Immature natural killer cell (primary cell): ENCODE data around the gene PDSS2. TPM values are rescaled to one million over a fixed set of nuclear protein-coding genes. Genes with fewer than 3 reads are reported as not detected.
A peak's percentile ranks its signal among the peaks of the same experiment; 100 is the strongest.

Source experiments
- DNase-seq, 3 donors: peaks; one replicate each; pipeline ENCODE4 v3.0.0; 2022; ENCODE audit warnings: mixed read lengths in 1 of 3
- H3K27ac Mint-ChIP-seq, 6 donors: one replicate each; pipeline ENCODE4 v1.8.0; 2020; ENCODE audit warnings: mixed read lengths in 6 of 6, mild to moderate bottlenecking in 5 of 6, inconsistent platforms in 4 of 6, moderate library complexity in 3 of 6
- H3K27me3 Mint-ChIP-seq, 3 donors: one replicate each; pipeline ENCODE4 v1.8.0; 2020 to 2021; ENCODE audit warnings: low read depth in 3 of 3, mild to moderate bottlenecking in 3 of 3, mixed read lengths in 3 of 3, moderate library complexity in 3 of 3, inconsistent platforms in 1 of 3
- H3K36me3 Mint-ChIP-seq, 3 donors: one replicate each; pipeline ENCODE4 v1.8.0; 2020; ENCODE audit warnings: mixed read lengths in 3 of 3, inconsistent platforms in 2 of 3, mild to moderate bottlenecking in 2 of 3
- H3K4me1 Mint-ChIP-seq, 2 donors: one replicate each; pipeline ENCODE4 v1.8.0; 2020; ENCODE audit warnings: inconsistent platforms in 2 of 2, mild to moderate bottlenecking in 2 of 2, mixed read lengths in 2 of 2, moderate library complexity in 1 of 2
- H3K4me3 Mint-ChIP-seq, 5 donors: one replicate each; pipeline ENCODE4 v1.8.0; 2020; ENCODE audit warnings: mild to moderate bottlenecking in 5 of 5, mixed read lengths in 5 of 5, inconsistent platforms in 3 of 5, moderate library complexity in 3 of 5
- H3K9me3 Mint-ChIP-seq, 6 donors: one replicate each; pipeline ENCODE4 v1.8.0; 2020; ENCODE audit warnings: mild to moderate bottlenecking in 6 of 6, mixed read lengths in 6 of 6, inconsistent platforms in 4 of 6, moderate library complexity in 3 of 6
- polyA plus RNA-seq, 3 donors: library from polyadenylated mRNA; unstranded; fragments of 300-500 nt; fragmentation: Illumina TruSeq; gene quantifications; one replicate each; pipeline ENCODE4 v1.2.3, GENCODE V29; 2021

The PDSS2 gene, protein sequence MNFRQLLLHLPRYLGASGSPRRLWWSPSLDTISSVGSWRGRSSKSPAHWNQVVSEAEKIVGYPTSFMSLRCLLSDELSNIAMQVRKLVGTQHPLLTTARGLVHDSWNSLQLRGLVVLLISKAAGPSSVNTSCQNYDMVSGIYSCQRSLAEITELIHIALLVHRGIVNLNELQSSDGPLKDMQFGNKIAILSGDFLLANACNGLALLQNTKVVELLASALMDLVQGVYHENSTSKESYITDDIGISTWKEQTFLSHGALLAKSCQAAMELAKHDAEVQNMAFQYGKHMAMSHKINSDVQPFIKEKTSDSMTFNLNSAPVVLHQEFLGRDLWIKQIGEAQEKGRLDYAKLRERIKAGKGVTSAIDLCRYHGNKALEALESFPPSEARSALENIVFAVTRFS
- 10 to 100 TPM; 10.2 to 11.5 (median 11.0) TPM for polyA plus RNA-seq

DNA sequence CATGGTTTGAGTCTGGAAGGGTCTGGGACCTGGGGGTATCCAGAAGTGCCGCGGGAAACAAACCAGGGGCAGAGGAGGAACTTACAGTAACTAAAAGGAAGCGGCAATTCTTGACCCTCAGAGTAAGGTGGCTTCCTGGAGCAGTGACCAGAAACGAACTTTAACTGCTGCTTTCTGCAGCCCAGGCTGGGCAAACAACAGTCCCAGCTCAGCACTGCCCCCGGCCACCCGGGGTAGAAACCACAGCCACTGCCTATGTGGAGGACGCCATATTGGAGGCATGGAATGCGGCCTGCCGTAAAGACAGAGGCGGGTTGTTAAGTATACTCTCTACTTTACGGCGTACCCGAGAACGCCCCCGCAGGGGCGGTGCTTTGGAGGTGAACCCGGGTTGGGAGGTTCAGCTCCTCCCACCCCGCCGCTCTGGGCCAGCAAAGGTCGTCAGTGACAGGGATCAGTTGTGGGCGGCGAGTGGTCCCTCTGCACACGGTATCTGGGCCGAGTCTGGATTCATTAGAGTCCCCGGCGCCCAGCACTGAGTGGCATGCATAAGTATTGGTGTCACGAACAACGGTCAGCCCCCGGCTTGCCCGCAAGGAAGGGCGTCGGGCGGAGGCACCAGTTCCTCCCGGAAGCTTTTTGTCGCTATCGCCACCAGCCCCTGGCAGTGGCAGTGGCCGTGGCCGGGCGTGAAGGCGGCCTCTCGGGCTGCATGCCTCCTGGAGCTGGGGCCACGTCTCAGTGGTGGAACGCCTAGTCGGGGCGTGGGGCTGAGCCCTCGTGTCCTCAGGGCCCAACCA, at the start of gene PDSS2:
PDSS2 (minus strand) TSS at position 282 of the 800 bp plus-strand sequence; CDS start at position 3, 279 bp downstream.
- Mint-ChIP-seq H3K27me3 (peaks cover 4 to 8% (median 7%) of the 10 kb centered on the region in 3 donors), H3K4me1 (peaks cover 27 to 44% of the 10 kb centered on the region in 2 donors), H3K27ac (peak within 1 kb of the TSS; percentile 93 to 98 (median 94)), H3K4me3 (peak within 1 kb of the TSS; percentile 94 to 99 (median 95)), H3K36me3 (no peaks in the 10 kb centered on the region), H3K9me3 (no peaks in the 10 kb centered on the region)
- peak; percentile 95 to 97 (median 95) for DNase-seq

DNA sequence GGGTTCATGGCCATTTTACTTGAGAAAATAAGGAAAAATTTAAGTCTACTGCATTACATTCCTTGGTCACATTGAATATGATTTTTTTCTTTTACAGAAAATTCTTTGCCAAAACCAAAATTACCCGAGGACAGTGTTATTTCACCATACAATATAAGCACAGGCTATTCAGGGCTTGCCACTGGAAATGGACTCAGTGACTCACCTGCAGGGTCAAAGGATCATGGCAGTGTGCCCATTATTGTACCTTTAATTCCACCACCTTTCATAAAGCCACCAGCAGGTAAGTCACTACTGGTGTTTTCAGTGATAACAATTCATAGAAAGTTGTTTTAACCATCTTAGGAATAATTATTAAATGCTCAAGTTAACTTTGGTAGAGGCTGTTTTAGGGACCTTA, 46.8 kb upstream of the PDSS2 start:
- no peak overlapping the region for H3K27ac Mint-ChIP-seq
- H3K4me1 Mint-ChIP-seq = no peaks in the 10 kb centered on the region

DNA sequence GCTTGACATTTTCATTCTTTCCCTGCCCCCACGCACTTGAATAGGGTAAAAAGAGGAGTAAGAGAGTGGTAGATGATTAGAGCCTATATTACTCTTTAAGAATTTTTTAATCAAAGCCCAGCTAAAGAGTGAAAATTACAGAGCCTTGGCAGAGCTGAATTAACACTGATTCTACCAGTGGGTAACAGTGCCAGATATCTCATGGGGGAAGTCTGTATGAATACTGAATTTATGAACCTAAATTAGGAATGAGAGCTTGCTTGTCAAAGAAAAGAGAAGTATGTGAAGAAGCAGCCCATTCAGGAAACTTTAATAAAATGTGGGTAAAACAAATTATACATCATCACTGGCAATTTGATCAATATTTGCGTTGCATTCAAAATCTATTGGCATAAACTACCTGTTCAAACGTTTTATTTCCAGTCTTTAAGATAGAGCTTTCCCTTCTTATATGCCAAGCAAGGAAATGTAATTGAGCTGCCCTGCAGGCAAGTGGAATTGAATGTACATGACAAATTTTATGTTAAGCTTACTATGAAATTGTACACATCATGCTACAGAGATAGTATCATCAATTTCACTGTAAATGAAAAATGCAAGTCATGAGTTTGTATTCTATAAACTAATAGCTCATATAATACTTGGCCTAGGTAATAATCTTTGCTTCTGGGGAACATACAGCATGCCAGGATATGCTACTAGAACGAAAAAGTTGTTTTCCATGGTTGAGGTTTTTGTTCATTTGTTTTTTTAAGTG, 45.1 kb upstream of the PDSS2 start:
- Mint-ChIP-seq H3K27me3 (peaks cover 0 to 9% (median 7%) of the 10 kb centered on the region in 3 donors), H3K36me3 (no peaks in the 10 kb centered on the region), H3K9me3 (peaks cover 0 to 2% (median 0%) of the 10 kb centered on the region in 6 donors), H3K27ac (no peak overlapping the region), H3K4me3 (no peak overlapping the region), H3K4me1 (no peaks in the 10 kb centered on the region)
- no peak for DNase-seq

More for the DNA sequence above, 46.8 kb upstream of the PDSS2 start:
- no peak for DNase-seq
- H3K36me3 Mint-ChIP-seq = no peaks in the 10 kb centered on the region
- H3K27me3 Mint-ChIP-seq = peaks cover 0 to 9% (median 7%) of the 10 kb centered on the region in 3 donors
- H3K4me3 Mint-ChIP-seq = no peak overlapping the region
- H3K9me3 Mint-ChIP-seq = peaks cover 0 to 2% (median 0%) of the 10 kb centered on the region in 6 donors

DNA sequence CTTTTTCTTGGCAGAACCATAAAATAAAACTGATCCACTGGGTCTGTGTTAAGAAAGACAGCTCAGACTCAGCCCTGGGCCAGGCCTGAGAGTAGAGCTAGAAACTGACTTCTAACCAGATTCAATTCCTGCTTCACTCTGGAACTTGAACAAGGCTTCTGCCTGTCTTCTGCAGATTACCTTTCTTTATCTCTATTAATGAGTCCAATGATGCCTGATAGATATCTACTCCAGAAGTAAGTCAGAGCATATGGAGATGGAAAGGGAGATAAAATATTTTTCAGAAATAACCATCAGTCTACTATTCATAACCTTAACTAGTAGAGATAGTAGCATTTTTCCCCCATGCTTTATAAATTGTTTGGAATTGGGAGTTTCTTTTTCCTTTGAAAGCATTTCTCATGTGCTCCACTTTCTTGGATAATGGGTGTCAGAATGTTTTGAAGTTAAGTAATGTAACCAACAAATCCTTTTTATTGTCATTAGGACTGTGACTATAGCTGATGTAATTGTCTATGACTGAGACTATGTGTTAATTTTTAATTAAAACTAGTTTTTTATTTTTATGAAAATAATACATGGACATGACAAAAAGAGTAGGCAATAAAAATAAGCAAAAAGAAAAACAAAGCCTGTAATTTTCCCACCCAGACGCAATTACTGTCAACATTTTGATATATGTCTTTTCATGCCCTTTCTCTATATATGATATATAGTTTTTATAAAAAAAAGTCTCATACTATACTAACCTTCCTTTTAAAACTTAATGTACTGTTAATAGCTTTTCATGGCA, 37.7 kb upstream of the PDSS2 start:
- Mint-ChIP-seq H3K4me1 (no peaks in the 10 kb centered on the region), H3K36me3 (no peaks in the 10 kb centered on the region), H3K4me3 (no peak overlapping the region), H3K27me3 (peaks cover 4 to 10% (median 7%) of the 10 kb centered on the region in 3 donors), H3K27ac (no peak overlapping the region), H3K9me3 (no peaks in the 10 kb centered on the region)
- DNase-seq = no peak

DNA sequence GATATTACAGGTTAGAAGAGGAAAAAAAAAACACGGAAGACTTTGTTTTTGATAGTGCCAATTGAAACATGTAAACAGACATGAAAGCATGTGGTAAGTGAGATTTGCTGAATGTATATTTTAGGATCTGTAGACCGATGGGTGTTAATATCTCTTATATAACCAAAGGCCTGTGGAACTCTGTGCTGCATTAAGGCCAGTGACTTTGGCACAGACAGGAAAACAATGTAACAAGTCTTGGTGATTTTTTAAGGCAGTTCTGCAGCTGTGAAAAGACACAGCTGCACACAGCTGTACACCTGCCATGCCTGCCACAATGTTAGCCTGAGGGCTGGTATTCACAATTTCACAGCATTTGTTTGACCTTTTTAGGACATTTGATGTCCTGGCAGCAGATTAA, 36.6 kb upstream of the PDSS2 start:
- DNase-seq = no peak
- Mint-ChIP-seq H3K27me3 (peaks cover 8 to 12% (median 11%) of the 10 kb centered on the region in 3 donors), H3K36me3 (no peaks in the 10 kb centered on the region), H3K4me3 (no peak overlapping the region), H3K27ac (no peak overlapping the region), H3K9me3 (no peaks in the 10 kb centered on the region), H3K4me1 (peaks cover 4 to 7% of the 10 kb centered on the region in 2 donors)

DNA sequence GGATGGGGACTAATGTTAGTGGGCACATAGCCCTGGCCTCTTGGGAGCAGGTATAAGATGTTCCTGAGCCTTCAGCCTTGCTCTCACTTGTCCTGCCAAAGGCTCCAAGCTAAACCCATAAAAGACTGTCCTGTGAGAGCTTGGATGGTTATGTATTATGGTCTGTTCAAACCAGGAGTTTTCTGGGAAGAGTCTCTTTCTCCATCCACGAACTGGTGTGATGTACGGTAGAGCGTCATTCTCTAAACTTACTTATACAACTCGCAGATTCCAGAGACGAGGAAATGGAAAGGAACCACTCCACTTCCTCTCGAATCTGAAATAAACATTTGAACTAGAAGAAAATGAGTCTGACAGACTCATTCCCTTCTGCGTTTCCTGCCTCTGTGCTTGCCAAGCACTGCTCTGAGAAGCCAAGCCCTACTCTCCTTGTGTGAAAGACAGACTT, 35.9 kb upstream of the PDSS2 start:
- DNase-seq = no peak
- H3K27ac Mint-ChIP-seq = no peak overlapping the region
- peaks cover 12 to 18% (median 14%) of the 10 kb centered on the region in 3 donors for H3K27me3 Mint-ChIP-seq

DNA sequence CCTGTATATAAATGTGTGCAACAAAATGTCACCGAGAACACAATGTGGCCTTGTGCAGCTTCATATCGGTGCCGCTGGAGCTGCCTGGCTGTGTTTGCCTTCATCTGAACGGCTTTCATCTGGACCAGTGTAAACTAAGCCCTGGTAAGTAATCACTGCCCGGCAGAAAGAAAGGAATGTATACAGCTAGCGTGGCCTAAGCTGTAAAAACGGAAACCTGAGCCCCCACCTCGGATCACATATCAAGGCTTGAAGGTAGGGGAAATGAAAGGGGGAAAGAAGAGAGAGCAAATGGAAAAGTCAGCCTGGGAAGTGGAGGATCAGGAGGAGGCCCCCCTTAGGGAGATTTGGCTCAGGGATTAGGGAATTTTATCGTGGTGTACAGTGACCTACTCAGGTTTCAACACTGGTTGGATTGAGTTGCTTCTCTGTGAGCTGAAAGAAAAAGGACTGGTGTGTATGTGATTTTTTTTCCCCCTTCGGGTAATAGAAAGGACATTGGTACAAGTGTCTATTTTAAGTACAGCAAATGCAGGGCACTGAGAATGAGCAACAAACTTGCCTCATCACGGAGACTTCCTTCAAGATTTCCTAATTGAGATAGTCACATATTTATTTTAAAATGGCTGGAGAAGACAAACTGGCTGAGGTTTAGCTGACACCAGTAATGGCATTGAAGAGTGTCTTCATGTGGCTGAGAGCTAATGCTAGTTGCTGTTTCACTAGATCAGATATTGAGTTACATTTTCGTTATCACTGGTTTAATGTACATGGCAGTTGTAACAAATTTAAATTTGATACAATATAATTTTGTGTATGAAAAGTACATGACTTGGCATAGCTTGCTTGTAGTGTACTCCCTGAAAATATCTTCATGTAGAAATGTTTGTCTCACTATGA, 34.0 kb upstream of the PDSS2 start:
- peaks cover 0 to 3% (median 0%) of the 10 kb centered on the region in 6 donors for H3K9me3 Mint-ChIP-seq
- H3K27ac Mint-ChIP-seq = no peak overlapping the region
- DNase-seq = no peak
- peaks cover 17 to 21% (median 19%) of the 10 kb centered on the region in 3 donors for H3K27me3 Mint-ChIP-seq
- peaks cover 0 to 4% (median 0%) of the 10 kb centered on the region in 3 donors for H3K36me3 Mint-ChIP-seq
- H3K4me3 Mint-ChIP-seq = no peak overlapping the region
- H3K4me1 Mint-ChIP-seq = peaks cover 15 to 24% of the 10 kb centered on the region in 2 donors

More for the DNA sequence above, 35.9 kb upstream of the PDSS2 start:
- H3K4me3 Mint-ChIP-seq = no peak overlapping the region
- H3K4me1 Mint-ChIP-seq = peaks cover 8 to 14% of the 10 kb centered on the region in 2 donors
- H3K36me3 Mint-ChIP-seq = no peaks in the 10 kb centered on the region
- no peaks in the 10 kb centered on the region for H3K9me3 Mint-ChIP-seq

DNA sequence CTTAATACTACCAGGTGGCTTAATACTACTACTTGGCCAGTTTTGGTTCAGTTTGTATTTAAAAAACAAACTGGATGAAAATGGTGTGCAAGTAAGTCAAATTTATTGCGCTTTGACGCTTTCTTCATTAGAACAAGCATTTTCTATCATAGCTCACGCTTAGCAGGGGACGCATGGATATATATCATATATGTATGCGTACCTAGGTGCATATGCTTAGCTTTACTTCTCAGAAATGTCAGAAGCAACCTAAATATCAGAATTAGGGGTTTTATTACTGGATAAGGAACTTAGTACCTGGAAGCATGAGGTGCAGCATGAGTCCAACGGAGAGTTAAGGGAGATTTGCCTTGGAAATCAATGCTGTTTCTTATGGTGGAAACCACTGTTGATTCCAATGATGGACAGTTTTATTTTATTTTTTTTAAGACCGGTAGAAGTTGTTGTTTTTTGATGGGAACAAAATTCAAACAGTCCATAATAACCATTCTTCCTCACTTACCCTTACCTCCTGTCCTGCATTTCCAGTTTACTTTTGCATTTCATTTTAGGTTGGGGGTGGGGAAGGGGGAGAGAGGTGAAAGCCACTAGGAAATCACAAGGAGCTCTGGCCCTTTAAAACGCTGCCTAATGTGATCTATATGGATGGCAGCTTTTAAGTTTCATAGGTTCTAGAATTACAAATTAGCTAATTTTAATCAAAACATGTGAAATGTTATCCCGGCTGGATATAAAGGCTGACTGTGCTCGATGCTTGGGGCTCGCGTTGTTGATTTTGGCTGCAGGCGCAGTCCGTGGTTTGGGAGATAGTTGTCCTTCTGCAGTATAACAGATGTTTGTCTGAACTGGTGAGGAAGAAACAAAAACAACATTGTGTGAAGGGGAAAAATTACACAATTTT, 32.6 kb upstream of the PDSS2 start:
- peaks cover 0 to 4% (median 0%) of the 10 kb centered on the region in 3 donors for H3K36me3 Mint-ChIP-seq
- peak overlapping the region; percentile 70 to 85 (median 76) for H3K4me3 Mint-ChIP-seq
- H3K27ac Mint-ChIP-seq = no peak overlapping the region
- H3K4me1 Mint-ChIP-seq = peaks cover 16 to 28% of the 10 kb centered on the region in 2 donors
- peaks cover 20 to 27% (median 26%) of the 10 kb centered on the region in 3 donors for H3K27me3 Mint-ChIP-seq
- peaks cover 0 to 3% (median 0%) of the 10 kb centered on the region in 6 donors for H3K9me3 Mint-ChIP-seq
- DNase-seq = no peak

DNA sequence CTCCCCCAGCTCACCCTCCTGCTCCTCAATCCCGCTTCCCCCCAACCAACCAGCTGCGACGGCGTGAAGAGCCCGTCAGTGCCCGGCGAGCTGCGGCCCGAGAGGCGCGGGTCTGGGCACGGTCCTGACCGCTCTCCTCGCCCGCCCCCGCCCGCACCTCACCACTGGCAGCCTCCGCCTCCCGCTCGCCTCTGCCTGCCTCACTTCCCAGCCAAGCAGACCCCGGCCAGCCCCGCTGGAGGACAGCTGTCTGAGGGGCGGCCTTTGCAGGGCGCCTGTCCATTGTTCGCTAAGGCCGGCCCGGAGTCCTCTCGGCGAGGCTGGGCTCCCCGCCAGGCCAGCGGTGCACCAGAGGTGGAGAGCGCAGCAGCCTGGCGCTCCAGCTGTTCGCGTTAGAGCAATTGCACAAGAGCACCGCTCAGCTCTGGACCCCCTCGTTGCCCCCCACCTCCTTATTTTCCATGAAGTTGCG, 31.8 kb upstream of the PDSS2 start:
- peaks cover 0 to 4% (median 0%) of the 10 kb centered on the region in 3 donors for H3K36me3 Mint-ChIP-seq
- DNase-seq = no peak
- H3K9me3 Mint-ChIP-seq = peaks cover 0 to 3% (median 0%) of the 10 kb centered on the region in 6 donors
- H3K4me1 Mint-ChIP-seq = peaks cover 16 to 28% of the 10 kb centered on the region in 2 donors
- H3K27ac Mint-ChIP-seq = no peak overlapping the region
- peak overlapping the region; percentile 79 to 85 (median 83) for H3K4me3 Mint-ChIP-seq
- H3K27me3 Mint-ChIP-seq = peaks cover 20 to 27% (median 26%) of the 10 kb centered on the region in 3 donors

DNA sequence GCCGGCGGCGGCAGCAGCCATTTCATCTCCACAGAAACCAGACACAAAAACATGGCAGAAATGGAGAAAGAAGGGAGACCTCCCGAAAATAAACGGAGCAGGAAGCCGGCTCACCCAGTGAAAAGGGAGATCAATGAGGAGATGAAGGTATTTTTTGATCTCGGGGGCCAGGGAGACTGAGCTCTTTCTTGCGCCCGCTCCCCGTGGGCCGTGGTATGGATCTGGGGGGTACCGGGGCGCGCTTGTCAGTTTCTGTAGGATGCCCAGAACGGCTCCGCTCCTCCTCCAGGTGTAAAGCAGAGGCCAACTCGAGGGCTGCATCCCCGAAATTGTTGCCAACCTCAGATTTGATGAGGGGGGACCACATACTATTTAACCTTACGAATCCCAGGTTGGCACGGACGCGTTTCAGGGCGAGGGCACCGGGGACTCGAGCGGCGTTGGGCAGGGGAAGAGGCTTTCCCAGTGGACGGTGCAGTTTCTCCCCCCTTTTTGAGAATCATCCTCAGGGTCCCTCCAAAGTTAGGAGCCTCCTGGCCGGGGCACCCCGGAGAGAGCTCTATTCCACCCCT, 31.3 kb upstream of the PDSS2 start:
- peaks cover 16 to 28% of the 10 kb centered on the region in 2 donors for H3K4me1 Mint-ChIP-seq
- H3K27me3 Mint-ChIP-seq = peaks cover 20 to 30% (median 21%) of the 10 kb centered on the region in 3 donors
- peak overlapping the region; percentile 79 to 85 (median 83) for H3K4me3 Mint-ChIP-seq
- no peak for DNase-seq
- H3K9me3 Mint-ChIP-seq = peaks cover 0 to 3% (median 0%) of the 10 kb centered on the region in 6 donors
- no peak overlapping the region for H3K27ac Mint-ChIP-seq
- H3K36me3 Mint-ChIP-seq = peaks cover 0 to 4% (median 0%) of the 10 kb centered on the region in 3 donors
